GM19025 (cell line): ENCODE measurements around the gene SORBS2.

Experiments used
- ATAC-seq: cut with Tn5 transposase; IDR thresholded peaks from one replicate; pipeline ENCODE4 v1.9.1; 2021; ENCODE audit warnings: mild to moderate bottlenecking, low read depth, moderate library complexity; ENCODE audit not compliant: unreplicated experiment

The SORBS2 gene

GRCh38 chr4:185599553-185600243 lies 212.3 kb downstream of the SORBS2 start:
- ATAC-seq: no peak

- no peak for ATAC-seq
These were observed 213.0 kb downstream of the SORBS2 start for GRCh38 chr4:185598846-185599552.

GRCh38 chr4:185597532-185598188 lies 214.3 kb downstream of the SORBS2 start:
- ATAC-seq: no peak

- no peak for ATAC-seq
These were observed 219.0 kb downstream of the SORBS2 start for GRCh38 chr4:185592845-185593488.

- ATAC-seq: no peak
These were observed 219.6 kb downstream of the SORBS2 start for GRCh38 chr4:185592438-185592837.

GRCh38 chr4:185591679-185592141 lies 220.3 kb downstream of the SORBS2 start:
- ATAC-seq: no peak

- no peak for ATAC-seq
These were observed 221.0 kb downstream of the SORBS2 start for GRCh38 chr4:185590982-185591381.

GRCh38 chr4:185589067-185589836 lies 222.7 kb downstream of the SORBS2 start:
- no peak for ATAC-seq

- peak; percentile 98 for ATAC-seq
These were observed 224.4 kb downstream of the SORBS2 start for GRCh38 chr4:185587427-185588161.

- no peak for ATAC-seq
These were observed 225.0 kb downstream of the SORBS2 start for GRCh38 chr4:185587030-185587426.

- ATAC-seq: no peak
These were observed 226.8 kb downstream of the SORBS2 start for GRCh38 chr4:185585211-185585610.

- ATAC-seq: no peak
These were observed 228.2 kb downstream of the SORBS2 start for GRCh38 chr4:185583813-185584212.

- no peak for ATAC-seq
These were observed 229.2 kb downstream of the SORBS2 start for GRCh38 chr4:185582651-185583400.

- ATAC-seq: no peak
These were observed 231.3 kb downstream of the SORBS2 start for GRCh38 chr4:185580699-185581098.

- no peak for ATAC-seq
These were observed 233.7 kb downstream of the SORBS2 start for GRCh38 chr4:185578284-185578683.

- ATAC-seq: no peak
These were observed 234.7 kb downstream of the SORBS2 start for GRCh38 chr4:185576962-185577950.

GRCh38 chr4:185576314-185576961 lies 235.6 kb downstream of the SORBS2 start:
- ATAC-seq: no peak
